Vagina (tissue), 2 donors: ENCODE data around the gene SLC29A1.

Experiments
- CTCF ChIP-seq, 3 experiments: fragments of 450-650 bp in 2 of 3; fragments of 200-600 bp in 1 of 3; sonication (generic) in 1 of 3; IDR thresholded peaks; one replicate each; pipeline ENCODE4 v1.5.1; 2017 to 2019; ENCODE audit warnings: antibody characterized with exemption in 3 of 3, mild to moderate bottlenecking in 2 of 3, moderate library complexity in 2 of 3
- POLR2A ChIP-seq, 2 donors: fragments of 450-650 bp; IDR thresholded peaks; one replicate each; pipeline ENCODE4 v1.6.1; 2017; ENCODE audit warnings: antibody characterized with exemption in 2 of 2, mild to moderate bottlenecking in 2 of 2, moderate library complexity in 2 of 2
- POLR2AphosphoS5 ChIP-seq, 2 donors: sonication (generic); formaldehyde crosslinking; IDR thresholded peaks; one replicate each; pipeline ENCODE4 v1.9.0; 2017; ENCODE audit warnings: antibody characterized with exemption in 2 of 2, mild to moderate bottlenecking in 2 of 2, low read depth in 1 of 2; ENCODE audit not compliant: insufficient read depth in 1 of 2

- no peak for TF ChIP-seq CTCF (IDR thresholded peaks at IDR 0.05)
- no peak for TF ChIP-seq POLR2A (IDR thresholded peaks at IDR 0.05)
- no peak for TF ChIP-seq POLR2AphosphoS5 (IDR thresholded peaks at IDR 0.05; ENCODE audit: insufficient read depth in 1 of 2, low read depth in 1 of 2)
Observed at GRCh38 chr6:44255871-44256774, 32.7 kb downstream of the SLC29A1 start.
